Activated CD8-positive, alpha-beta T cell treated with anti-CD3 and anti-CD28 coated beads, Interleukin-2, amount 10 ng/mL, durations not matched to agents 7 days and 5 days (primary cell): ENCODE measurements around the gene ZNF540. TPM values are rescaled to one million over a fixed set of nuclear protein-coding genes. Genes with fewer than 3 reads are reported as not detected.
"Not testable (repeated sequence)": the region's sequence is repeated elsewhere in the genome, so short reads cannot be mapped to it uniquely, and the experiment has no call there.

ENCODE experiments used
- ATAC-seq: fragments of 150-1000 bp; cut with Tn5 transposase; one replicate; pipeline ENCODE4 v1.10.0; 2021; ENCODE audit warnings: moderate library complexity
- CTCF ChIA-PET: fragments of 350-600 bp; sonication (Branson Sonifier 250); formaldehyde crosslinking; loops from one replicate; lab custom pipeline; 2021; ENCODE audit warnings: antibody characterized with exemption; lab: Charles Lee
- POLR2A ChIA-PET: fragments of 350-600 bp; sonication (Branson Sonifier 250); formaldehyde crosslinking; loops from one replicate; lab custom pipeline; 2021; ENCODE audit warnings: antibody characterized with exemption; lab: Charles Lee
- DNase-seq: peaks from one replicate; pipeline ENCODE4 v3.0.0-alpha.2; 2020
- H3K27ac Mint-ChIP-seq: one replicate; pipeline ENCODE4 v1.8.0; 2021; ENCODE audit warnings: mild to moderate bottlenecking, mixed read lengths
- H3K27me3 Mint-ChIP-seq: one replicate; pipeline ENCODE4 v1.8.0; 2021; ENCODE audit warnings: low read depth, mixed read lengths
- H3K36me3 Mint-ChIP-seq: one replicate; pipeline ENCODE4 v1.8.0; 2021; ENCODE audit warnings: low read depth, mixed read lengths
- H3K4me1 Mint-ChIP-seq: one replicate; pipeline ENCODE4 v1.8.0; 2021; ENCODE audit warnings: low read depth, mixed read lengths
- H3K4me3 Mint-ChIP-seq: one replicate; pipeline ENCODE4 v1.8.0; 2021; ENCODE audit warnings: mild to moderate bottlenecking, mixed read lengths
- H3K9me3 Mint-ChIP-seq: one replicate; pipeline ENCODE4 v1.8.0; 2022; ENCODE audit warnings: mixed read lengths; ENCODE audit not compliant: insufficient read depth
- total RNA-seq, 2 experiments: library from RNA; stranded (reverse); gene quantifications; one replicate each; pipeline ENCODE4 v1.2.3, GENCODE V29; 2021

ZNF540 gene
- total RNA-seq, 2 experiments from 2014 or later: 1.2 to 1.4 TPM

DNA sequence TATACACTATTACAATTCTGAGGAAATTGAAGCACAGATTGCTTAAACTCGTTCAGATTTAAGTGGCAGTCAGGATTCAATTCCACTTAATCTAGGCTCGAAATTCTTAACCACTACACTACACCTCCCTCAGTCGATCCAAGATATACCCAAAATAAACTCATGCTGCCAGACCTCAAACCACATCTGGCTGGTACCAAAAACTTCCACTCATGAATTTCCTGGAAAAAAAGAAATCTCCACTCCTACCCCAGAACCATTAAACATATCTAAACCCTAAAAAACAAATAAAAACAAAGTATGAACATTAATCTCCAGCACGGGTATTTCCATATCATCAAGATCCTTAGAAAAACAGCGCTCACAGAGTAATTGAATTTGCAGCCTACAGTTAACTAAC is 59.4 kb downstream of the ZNF540 start:
- ChIA-PET POLR2A (interaction anchor here (1.5 kb wide), 1 partner anchor 59 kb away, joined by 3 read pairs; the partner anchor contains the start of genes ZNF540 and ZNF571), CTCF (no interaction called here)
- H3K36me3 Mint-ChIP-seq: peaks cover 49% of the 10 kb centered on the region
- no peaks in the 10 kb centered on the region for H3K27me3 Mint-ChIP-seq
- peak overlapping the region; percentile 95 for H3K4me3 Mint-ChIP-seq
- peaks cover 29% of the 10 kb centered on the region for H3K9me3 Mint-ChIP-seq
- peaks cover 26% of the 10 kb centered on the region for H3K4me1 Mint-ChIP-seq
- DNase-seq: no peak
- peak overlapping the region; percentile 99 for H3K27ac Mint-ChIP-seq
- no peak for ATAC-seq

DNA sequence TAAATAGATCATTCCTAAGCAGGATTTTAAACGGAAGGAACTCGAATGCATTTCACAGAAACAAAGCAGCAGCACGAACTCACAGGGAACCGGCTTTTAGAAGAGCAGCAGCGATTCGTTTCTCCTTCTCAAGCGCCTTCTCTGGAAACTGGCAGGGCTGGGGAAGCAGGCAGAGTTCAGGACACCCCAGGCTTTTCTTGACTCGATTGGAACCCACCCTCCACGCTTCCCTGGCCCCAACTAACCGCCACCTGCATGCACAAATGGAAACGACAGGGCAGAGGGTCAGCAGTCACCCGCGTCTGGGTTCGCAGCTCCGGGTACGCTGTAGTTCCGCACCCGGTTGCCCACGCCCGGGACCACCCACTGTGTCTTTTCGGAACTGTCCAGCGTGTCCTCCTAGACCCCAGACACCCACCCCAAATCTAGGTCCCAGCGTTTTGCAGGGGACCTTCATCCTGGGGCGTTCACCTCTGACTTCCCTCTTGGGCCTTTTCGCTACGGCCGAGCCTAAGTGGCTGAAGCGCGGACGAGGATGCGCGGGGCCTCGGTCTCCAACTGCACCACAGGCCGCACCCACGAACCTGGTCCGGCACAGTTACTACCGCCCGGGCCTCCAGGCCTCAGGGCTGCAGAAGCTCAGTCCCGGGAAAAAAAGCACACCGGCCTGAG is 60.1 kb downstream of the ZNF540 start:
- no peaks in the 10 kb centered on the region for H3K27me3 Mint-ChIP-seq
- peaks cover 23% of the 10 kb centered on the region for H3K9me3 Mint-ChIP-seq
- peak; percentile 40 for ATAC-seq
- peaks cover 43% of the 10 kb centered on the region for H3K36me3 Mint-ChIP-seq
- peak overlapping the region; percentile 95 for H3K4me3 Mint-ChIP-seq
- H3K4me1 Mint-ChIP-seq: peaks cover 26% of the 10 kb centered on the region
- POLR2A ChIA-PET: interaction anchor here (1.5 kb wide), 1 partner anchor 60 kb away, joined by 3 read pairs; the partner anchor contains the start of genes ZNF540 and ZNF571
- peak overlapping the region; percentile 99 for H3K27ac Mint-ChIP-seq
- peak; percentile 50 for DNase-seq
- CTCF ChIA-PET: no interaction called here

DNA sequence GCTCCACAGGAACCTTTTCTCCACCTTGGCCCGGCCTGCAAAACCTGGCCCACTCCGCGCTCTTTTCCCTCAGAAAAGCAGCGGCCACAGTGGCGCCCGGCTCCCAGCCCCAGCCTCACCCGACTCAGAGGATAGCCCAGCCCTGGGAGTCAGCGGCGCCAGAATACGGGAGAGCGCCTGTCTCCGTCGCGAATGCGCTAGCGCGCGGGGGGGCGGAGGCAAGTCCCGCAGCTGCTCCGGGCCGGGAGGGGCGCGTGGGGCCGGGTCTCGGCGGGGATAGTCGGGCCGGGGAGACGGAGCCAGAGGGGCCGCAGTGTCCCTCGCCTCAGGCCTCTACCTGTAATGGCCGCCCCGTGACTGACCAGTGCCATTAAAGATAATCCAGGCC is 60.6 kb downstream of the ZNF540 start, which contains the start of gene ZFP30:
TSS of gene ZFP30 (minus strand) at position 165 of the 388 bp plus-strand sequence. CDS start 7,643 bp downstream, outside the sequence.
- DNase-seq (peak; percentile 77), ATAC-seq (peak; percentile 77)
- Mint-ChIP-seq H3K4me3 (peak within 1 kb of the TSS; percentile 95), H3K27ac (peak within 1 kb of the TSS; percentile 99), H3K36me3 (peaks cover 39% of the 10 kb centered on the region), H3K27me3 (no peaks in the 10 kb centered on the region), H3K4me1 (peaks cover 26% of the 10 kb centered on the region), H3K9me3 (peaks cover 19% of the 10 kb centered on the region)
- ChIA-PET POLR2A (interaction anchor here (1.5 kb wide), 1 partner anchor 61 kb away, joined by 3 read pairs; the partner anchor contains the start of genes ZNF540 and ZNF571), CTCF (no interaction called here)

DNA sequence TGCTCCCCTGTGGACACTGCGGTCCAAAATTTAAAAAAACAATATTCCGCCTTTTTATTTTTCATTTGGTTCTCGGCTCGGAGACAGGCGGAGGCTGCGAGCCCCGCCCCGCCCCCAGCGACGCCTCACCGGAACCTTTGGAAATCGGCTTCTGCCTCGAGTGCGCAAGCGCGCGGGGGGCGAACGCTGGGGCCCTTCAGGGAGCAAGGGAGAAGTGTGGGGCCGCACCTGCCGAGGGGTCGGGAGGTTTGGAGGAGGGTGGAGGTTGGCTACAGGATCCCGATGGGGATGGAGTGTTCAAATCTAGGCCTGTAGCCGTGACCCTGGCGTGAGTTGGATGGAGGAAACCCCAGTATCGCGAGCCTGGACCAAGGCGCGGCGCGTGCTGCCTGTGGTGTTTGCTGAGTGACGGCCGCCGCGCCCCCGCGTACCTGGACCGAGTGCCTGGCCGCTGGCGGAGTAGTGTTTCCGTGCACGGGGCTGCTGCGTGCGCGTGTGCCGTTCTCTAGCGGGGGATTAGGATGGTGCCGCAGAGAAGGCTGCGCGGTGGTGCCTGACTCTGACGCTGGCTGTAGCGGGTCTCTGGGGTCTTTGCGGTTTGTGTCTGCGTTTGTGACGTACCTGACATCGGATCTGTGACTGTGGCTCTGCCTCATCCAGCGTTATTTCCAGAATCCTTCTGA is 61.2 kb downstream of the ZNF540 start:
- H3K4me1 Mint-ChIP-seq: peaks cover 26% of the 10 kb centered on the region
- peak overlapping the region; percentile 95 for H3K4me3 Mint-ChIP-seq
- peaks cover 34% of the 10 kb centered on the region for H3K36me3 Mint-ChIP-seq
- peak overlapping the region; percentile 99 for H3K27ac Mint-ChIP-seq
- CTCF ChIA-PET: no interaction called here
- DNase-seq: peak; percentile 87
- POLR2A ChIA-PET: interaction anchor here (1.5 kb wide), 1 partner anchor 61 kb away, joined by 3 read pairs; the partner anchor contains the start of genes ZNF540 and ZNF571
- peaks cover 19% of the 10 kb centered on the region for H3K9me3 Mint-ChIP-seq
- ATAC-seq: peak; percentile 80
- no peaks in the 10 kb centered on the region for H3K27me3 Mint-ChIP-seq

DNA sequence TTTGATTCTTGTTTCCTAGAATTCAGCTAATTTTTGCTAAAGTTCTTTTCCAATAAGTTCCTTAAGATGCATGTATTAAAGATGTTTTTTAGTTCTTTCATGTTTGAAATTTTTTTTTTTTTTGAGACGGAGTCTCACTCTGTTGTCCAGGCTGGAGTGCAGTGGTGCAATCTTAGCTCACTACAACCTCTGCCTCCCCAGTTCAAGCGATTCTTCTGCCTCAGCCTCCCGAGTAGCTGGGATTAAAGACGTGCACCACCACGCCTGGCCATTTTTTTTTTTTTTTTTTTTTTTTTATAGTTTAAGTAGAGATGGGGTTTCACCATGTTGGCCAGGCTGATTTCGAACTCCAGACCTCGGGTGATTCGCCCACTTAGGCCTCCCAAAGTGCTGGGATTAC is 62.5 kb downstream of the ZNF540 start:
- not testable (repeated sequence) for ATAC-seq, H3K27me3 Mint-ChIP-seq, H3K4me3 Mint-ChIP-seq, DNase-seq, H3K27ac Mint-ChIP-seq
- Mint-ChIP-seq H3K36me3 (peaks cover 30% of the 10 kb centered on the region), H3K9me3 (peaks cover 19% of the 10 kb centered on the region), H3K4me1 (peaks cover 26% of the 10 kb centered on the region)
- CTCF ChIA-PET: interaction anchor here (0.9 kb wide), 1 partner anchor 63 kb away, joined by 3 read pairs; the partner anchor contains the start of genes ZNF540 and ZNF571
- POLR2A ChIA-PET: interaction anchor here (0.8 kb wide), 1 partner anchor 43 kb away, joined by 5 read pairs; no protein-coding TSS in a partner anchor

Other genes with a start within 250 kb of the ZNF540 start
- 1 to 10 TPM; 6.5 to 6.7 TPM for gene ZNF527, start 223.8 kb upstream of the ZNF540 start, total RNA-seq
- gene ZNF569, start 127.4 kb upstream of the ZNF540 start, total RNA-seq: 1 to 10 TPM; 7.1 to 9.1 TPM
- 1 to 10 TPM; 5.3 to 6.1 TPM for gene ZNF570, start 125.5 kb upstream of the ZNF540 start, total RNA-seq
- gene ZNF793, start 87.9 kb upstream of the ZNF540 start, total RNA-seq: 1 to 10 TPM; 4.7 to 6.0 TPM
- 1 to 10 TPM; 2.2 to 3.7 TPM for gene ZNF571, start 84 bp upstream of the ZNF540 start, total RNA-seq
- gene ZFP30, start 60.6 kb downstream of the ZNF540 start, total RNA-seq: 1 to 10 TPM; 9.1 to 9.6 TPM
- 1 to 10 TPM; 4.4 to 5.0 TPM for gene ZNF607, start 124.9 kb downstream of the ZNF540 start, total RNA-seq
- 1 to 10 TPM; 5.5 to 7.3 TPM for gene ZNF573, start 184.7 kb downstream of the ZNF540 start, total RNA-seq